ENCODE results near the gene ATXN1. TPM values are rescaled to one million over a fixed set of nuclear protein-coding genes. Genes with fewer than 3 reads are reported as not detected.

The ATXN1 gene
- total and polyA plus RNA-seq, 2 experiments from 2014 or later = 4.8 to 9.1 TPM

GRCh38 chr6:16562498-16562897 lies 198.8 kb downstream of the ATXN1 start:
- H3K9me2 ChIP-seq (ENCODE audit: insufficient read depth) = no peaks in the 10 kb centered on the region
- no peak overlapping the region for H3K4me2 ChIP-seq
- no peaks in the 10 kb centered on the region for H3K9me3 Mint-ChIP-seq
- H3K79me2 ChIP-seq (replicated peaks; ENCODE audit: insufficient read depth) = no peaks in the 10 kb centered on the region
- no peaks in the 10 kb centered on the region; the same call in 1 of the 2 replicates for H3K36me3 ChIP-seq (ENCODE audit: insufficient read depth)
- no peak overlapping the region for H3K4me3 ChIP-seq
- no peaks in the 10 kb centered on the region for H3K36me3 Mint-ChIP-seq (ENCODE audit: low read depth)
- TF ChIP-seq CREB1 (CRISPR knock-in tag; IDR thresholded peaks at IDR 0.05; ENCODE audit: low read depth) (no peak), EZH2 (IDR thresholded peaks at IDR 0.05; ENCODE audit: low read depth, unreplicated experiment) (no peak), STAT1 (IDR thresholded peaks at IDR 0.05; ENCODE audit: unreplicated experiment) (no peak), JUNB (IDR thresholded peaks at IDR 0.05; ENCODE audit: unreplicated experiment) (no peak), NANOG (IDR thresholded peaks at IDR 0.05; ENCODE audit: borderline replicate concordance) (no peak), CTCF (conservative IDR thresholded peaks at IDR 0.05; ENCODE audit: low read depth in 2 of 2) (no peak), ETS1 (IDR thresholded peaks at IDR 0.05) (no peak), POLR2AphosphoS5 (IDR thresholded peaks at IDR 0.05; ENCODE audit: low read depth) (no peak), ZNF114 (CRISPR knock-in tag; IDR thresholded peaks at IDR 0.05) (no peak), ZNF462 (CRISPR knock-in tag; IDR thresholded peaks at IDR 0.05) (no peak), ZNF331 (CRISPR knock-in tag; IDR thresholded peaks at IDR 0.05; ENCODE audit: low read depth) (no peak), EZH2phosphoT487 (IDR thresholded peaks at IDR 0.05; ENCODE audit: unreplicated experiment) (no peak)
- TF ChIP-seq, protein P1, sequence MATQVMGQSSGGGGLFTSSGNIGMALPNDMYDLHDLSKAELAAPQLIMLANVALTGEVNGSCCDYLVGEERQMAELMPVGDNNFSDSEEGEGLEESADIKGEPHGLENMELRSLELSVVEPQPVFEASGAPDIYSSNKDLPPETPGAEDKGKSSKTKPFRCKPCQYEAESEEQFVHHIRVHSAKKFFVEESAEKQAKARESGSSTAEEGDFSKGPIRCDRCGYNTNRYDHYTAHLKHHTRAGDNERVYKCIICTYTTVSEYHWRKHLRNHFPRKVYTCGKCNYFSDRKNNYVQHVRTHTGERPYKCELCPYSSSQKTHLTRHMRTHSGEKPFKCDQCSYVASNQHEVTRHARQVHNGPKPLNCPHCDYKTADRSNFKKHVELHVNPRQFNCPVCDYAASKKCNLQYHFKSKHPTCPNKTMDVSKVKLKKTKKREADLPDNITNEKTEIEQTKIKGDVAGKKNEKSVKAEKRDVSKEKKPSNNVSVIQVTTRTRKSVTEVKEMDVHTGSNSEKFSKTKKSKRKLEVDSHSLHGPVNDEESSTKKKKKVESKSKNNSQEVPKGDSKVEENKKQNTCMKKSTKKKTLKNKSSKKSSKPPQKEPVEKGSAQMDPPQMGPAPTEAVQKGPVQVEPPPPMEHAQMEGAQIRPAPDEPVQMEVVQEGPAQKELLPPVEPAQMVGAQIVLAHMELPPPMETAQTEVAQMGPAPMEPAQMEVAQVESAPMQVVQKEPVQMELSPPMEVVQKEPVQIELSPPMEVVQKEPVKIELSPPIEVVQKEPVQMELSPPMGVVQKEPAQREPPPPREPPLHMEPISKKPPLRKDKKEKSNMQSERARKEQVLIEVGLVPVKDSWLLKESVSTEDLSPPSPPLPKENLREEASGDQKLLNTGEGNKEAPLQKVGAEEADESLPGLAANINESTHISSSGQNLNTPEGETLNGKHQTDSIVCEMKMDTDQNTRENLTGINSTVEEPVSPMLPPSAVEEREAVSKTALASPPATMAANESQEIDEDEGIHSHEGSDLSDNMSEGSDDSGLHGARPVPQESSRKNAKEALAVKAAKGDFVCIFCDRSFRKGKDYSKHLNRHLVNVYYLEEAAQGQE (IDR thresholded peaks at IDR 0.05; ENCODE audit: unreplicated experiment) = no peak
- no peak overlapping the region for H3K4me3 Mint-ChIP-seq
- no peak overlapping the region for H3K27ac Mint-ChIP-seq
- DNase-seq (ENCODE audit: low spot score) (no peak), ATAC-seq (no peak)
- H2AFZ ChIP-seq = no peak overlapping the region
- no peak overlapping the region for H3K27ac ChIP-seq (ENCODE audit: low read depth)
- H4K20me1 ChIP-seq (replicated peaks; ENCODE audit: insufficient read depth) = no peaks in the 10 kb centered on the region; the same call in 1 of the 2 replicates
- no peaks in the 10 kb centered on the region for H3K27me3 ChIP-seq (ENCODE audit: insufficient read depth)
- no peaks in the 10 kb centered on the region; the same call in 2 of the 3 replicates for H3K4me1 Mint-ChIP-seq
- H3F3A ChIP-seq (replicated peaks; ENCODE audit: low read depth) = no peaks in the 10 kb centered on the region
- H3K4me1 ChIP-seq (ENCODE audit: insufficient read depth) = no peaks in the 10 kb centered on the region
- H3K27me3 Mint-ChIP-seq (ENCODE audit: insufficient read depth, low read depth, poor library complexity) = no peaks in the 10 kb centered on the region

Measured in GM23338 (cell line).